Measurements from ENCODE around the gene NR1H4.

NR1H4 gene

DNA sequence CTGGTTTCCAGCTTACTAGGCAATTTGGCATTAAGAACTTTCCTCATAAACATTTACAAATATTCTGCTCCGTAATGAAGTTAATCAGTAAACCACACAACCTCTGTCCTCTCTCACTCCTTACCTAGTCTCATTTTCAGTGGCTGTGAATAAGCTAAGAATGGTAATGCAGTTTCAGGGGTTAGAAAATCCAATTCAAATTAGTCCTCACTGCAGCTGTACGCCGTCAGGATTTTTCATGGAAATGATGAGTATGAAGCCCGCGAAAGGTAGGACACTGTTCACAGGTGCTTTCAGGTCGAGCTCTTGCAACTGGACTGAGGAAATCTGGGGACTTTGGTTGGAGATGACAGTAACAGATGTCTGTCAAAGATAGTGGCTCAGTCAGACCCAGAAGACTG lies 29.6 kb downstream of the NR1H4 start:
- DNase-seq (ENCODE audit: low read depth): no peak
- TF ChIP-seq, protein P1, sequence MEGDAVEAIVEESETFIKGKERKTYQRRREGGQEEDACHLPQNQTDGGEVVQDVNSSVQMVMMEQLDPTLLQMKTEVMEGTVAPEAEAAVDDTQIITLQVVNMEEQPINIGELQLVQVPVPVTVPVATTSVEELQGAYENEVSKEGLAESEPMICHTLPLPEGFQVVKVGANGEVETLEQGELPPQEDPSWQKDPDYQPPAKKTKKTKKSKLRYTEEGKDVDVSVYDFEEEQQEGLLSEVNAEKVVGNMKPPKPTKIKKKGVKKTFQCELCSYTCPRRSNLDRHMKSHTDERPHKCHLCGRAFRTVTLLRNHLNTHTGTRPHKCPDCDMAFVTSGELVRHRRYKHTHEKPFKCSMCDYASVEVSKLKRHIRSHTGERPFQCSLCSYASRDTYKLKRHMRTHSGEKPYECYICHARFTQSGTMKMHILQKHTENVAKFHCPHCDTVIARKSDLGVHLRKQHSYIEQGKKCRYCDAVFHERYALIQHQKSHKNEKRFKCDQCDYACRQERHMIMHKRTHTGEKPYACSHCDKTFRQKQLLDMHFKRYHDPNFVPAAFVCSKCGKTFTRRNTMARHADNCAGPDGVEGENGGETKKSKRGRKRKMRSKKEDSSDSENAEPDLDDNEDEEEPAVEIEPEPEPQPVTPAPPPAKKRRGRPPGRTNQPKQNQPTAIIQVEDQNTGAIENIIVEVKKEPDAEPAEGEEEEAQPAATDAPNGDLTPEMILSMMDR (IDR thresholded peaks at IDR 0.05; ENCODE audit: low read length, missing control alignments): no peak
- no peak overlapping the region for H3K4me3 ChIP-seq (replicated peaks; ENCODE audit: low read depth, low read length)

DNA sequence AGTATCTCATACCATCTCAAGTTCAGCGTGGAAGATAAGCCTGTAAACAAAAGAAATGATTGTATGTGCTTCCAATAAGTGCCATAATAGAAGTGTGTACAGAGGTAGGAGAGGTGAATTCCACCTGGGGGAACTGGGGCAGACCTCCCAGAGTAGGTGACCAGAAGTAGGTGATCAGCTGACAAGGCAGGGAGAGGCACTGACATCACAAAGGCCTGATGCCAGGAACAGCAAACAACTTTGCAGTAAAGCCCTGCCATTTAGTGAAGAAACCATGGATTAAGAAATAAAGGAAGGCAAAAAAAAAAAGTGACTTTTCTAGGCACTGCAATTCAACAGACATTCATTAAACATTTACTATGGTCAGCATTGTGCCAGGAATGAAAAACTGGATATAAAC lies 31.1 kb downstream of the NR1H4 start:
- DNase-seq (ENCODE audit: low read depth): no peak
- H3K4me3 ChIP-seq (replicated peaks; ENCODE audit: low read depth, low read length): no peak overlapping the region
- TF ChIP-seq, protein P1 (IDR thresholded peaks at IDR 0.05; ENCODE audit: low read length, missing control alignments): no peak

DNA sequence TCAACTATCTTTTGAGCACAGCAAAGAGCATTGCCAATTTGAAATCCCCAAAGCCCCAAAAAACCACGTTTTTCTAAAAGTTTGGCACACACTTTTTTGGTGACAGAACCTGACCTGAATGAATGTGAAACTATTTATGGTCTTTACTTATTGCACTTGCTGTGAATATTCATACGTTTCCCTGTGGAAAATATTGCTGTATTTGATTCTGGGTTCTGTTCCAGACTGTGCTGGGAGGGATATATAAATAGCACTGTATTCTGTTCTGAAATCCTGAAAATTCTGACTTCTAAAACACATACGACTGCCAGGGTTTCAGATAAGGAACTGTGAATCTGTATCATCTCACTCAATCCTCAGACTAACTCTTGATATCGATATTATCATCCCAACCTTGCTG lies 35.1 kb downstream of the NR1H4 start:
- TF ChIP-seq, protein P1 (IDR thresholded peaks at IDR 0.05; ENCODE audit: low read length, missing control alignments): no peak
- no peak for DNase-seq (ENCODE audit: low read depth)
- H3K4me3 ChIP-seq (replicated peaks; ENCODE audit: low read depth, low read length): no peak overlapping the region

DNA sequence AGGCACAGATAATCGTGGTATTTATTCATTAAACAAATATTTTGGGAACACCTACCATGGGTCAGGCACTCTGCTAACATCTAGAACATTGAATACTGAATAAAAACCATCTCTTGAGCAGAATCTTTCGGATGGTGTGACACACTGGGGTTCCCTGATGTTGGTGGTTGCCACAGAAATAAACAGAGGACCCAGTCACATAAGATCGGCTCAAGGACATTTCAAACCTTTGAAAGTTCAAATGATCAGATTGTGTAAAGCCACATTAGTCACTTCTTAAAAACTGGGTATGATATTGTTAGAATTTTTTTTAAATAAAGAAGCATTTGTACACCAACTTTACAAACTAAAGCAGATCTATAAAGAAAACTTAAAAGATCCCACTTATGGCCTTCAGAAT lies 39.0 kb downstream of the NR1H4 start:
- TF ChIP-seq, protein P1 (IDR thresholded peaks at IDR 0.05; ENCODE audit: low read length, missing control alignments): no peak
- no peak for DNase-seq (ENCODE audit: low read depth)
- H3K4me3 ChIP-seq (replicated peaks; ENCODE audit: low read depth, low read length): no peak overlapping the region

- no peak for DNase-seq (ENCODE audit: low read depth)
- no peak overlapping the region for H3K4me3 ChIP-seq (replicated peaks; ENCODE audit: low read depth, low read length)
- TF ChIP-seq, protein P1 (IDR thresholded peaks at IDR 0.05; ENCODE audit: low read length, missing control alignments): no peak
These were observed 42.3 kb downstream of the NR1H4 start for GRCh38 chr12:100515968-100516367.

GRCh38 chr12:100518376-100518775 lies 44.7 kb downstream of the NR1H4 start:
- DNase-seq (ENCODE audit: low read depth): no peak
- TF ChIP-seq, protein P1 (IDR thresholded peaks at IDR 0.05; ENCODE audit: low read length, missing control alignments): no peak
- no peak overlapping the region for H3K4me3 ChIP-seq (replicated peaks; ENCODE audit: low read depth, low read length)

- no peak overlapping the region for H3K4me3 ChIP-seq (replicated peaks; ENCODE audit: low read depth, low read length)
- DNase-seq (ENCODE audit: low read depth): no peak
- TF ChIP-seq, protein P1 (IDR thresholded peaks at IDR 0.05; ENCODE audit: low read length, missing control alignments): no peak
These were observed 46.5 kb downstream of the NR1H4 start for GRCh38 chr12:100520048-100520769.
